Tibial nerve (tissue), 4 donors: ENCODE data around the gene PLBD1.

Experiments
- CTCF ChIP-seq, 5 experiments: fragments of 200-600 bp in 3 of 5; fragments of 450-650 bp in 2 of 5; sonication (generic) in 3 of 5; IDR thresholded peaks; one replicate each; pipeline ENCODE4 v1.5.1; 2016 to 2019; ENCODE audit warnings: antibody characterized with exemption in 5 of 5, mild to moderate bottlenecking in 3 of 5, moderate library complexity in 2 of 5
- EP300 ChIP-seq, 2 donors: sonication (generic); formaldehyde crosslinking; IDR thresholded peaks; one replicate each; pipeline ENCODE4 v1.6.1; 2017; ENCODE audit warnings: antibody characterized with exemption in 2 of 2, mild to moderate bottlenecking in 1 of 2
- POLR2A ChIP-seq, 2 donors: fragments of 450-650 bp; IDR thresholded peaks; one replicate each; pipeline ENCODE4 v1.6.1; 2017; ENCODE audit warnings: antibody characterized with exemption in 2 of 2, mild to moderate bottlenecking in 2 of 2, moderate library complexity in 2 of 2

DNA sequence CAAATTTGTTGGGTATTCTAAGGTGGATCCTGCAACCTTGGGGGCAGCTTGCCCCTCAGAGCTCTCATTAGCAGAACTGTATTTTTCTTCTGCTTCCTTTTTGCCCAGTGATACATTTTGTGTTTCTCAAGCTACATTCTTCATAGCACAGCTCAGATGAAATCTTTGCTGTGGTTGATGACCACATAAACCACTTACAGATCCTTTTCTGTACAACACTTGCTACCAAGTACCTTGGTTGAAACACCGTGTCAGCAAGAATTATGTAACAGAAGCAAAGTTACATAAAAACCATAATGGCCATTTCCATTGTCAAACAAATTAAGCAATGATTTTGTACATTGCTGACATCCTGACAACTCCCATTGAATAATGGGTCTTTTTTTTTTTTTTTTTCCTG is 9.7 kb upstream of the PLBD1 start:
- TF ChIP-seq CTCF (IDR thresholded peaks at IDR 0.05), result no peak
- no peak for TF ChIP-seq POLR2A (IDR thresholded peaks at IDR 0.05)
- TF ChIP-seq EP300 (IDR thresholded peaks at IDR 0.05), result no peak
